GM21367 (cell line): Measurements from ENCODE around the gene HLA-A.
"Not testable (repeated sequence)": the region's sequence is repeated elsewhere in the genome, so short reads cannot be mapped to it uniquely, and the experiment has no call there.

Experiments used
- ATAC-seq: cut with Tn5 transposase; IDR thresholded peaks from one replicate; pipeline ENCODE4 v1.9.1; 2021; ENCODE audit not compliant: unreplicated experiment

Gene HLA-A

DNA sequence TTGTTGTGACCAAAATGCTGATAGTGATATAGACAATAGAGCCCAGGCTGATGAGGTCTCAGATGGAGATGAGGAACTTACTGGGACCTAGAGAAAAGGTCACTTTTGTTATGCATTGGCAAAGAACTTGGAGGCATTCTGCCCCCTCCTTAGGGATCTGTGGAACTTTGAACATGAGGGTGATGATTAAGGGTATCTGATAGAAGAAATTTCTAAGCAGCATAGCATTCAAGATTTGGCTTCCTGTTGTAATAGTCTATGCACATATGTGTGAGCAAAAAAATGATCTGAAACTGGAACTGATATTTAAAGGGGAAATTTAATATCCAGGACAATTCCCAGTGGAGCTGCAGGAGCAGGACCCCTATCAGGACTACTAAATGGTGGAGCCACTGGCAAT, 17.1 kb downstream of the HLA-A start:
- ATAC-seq: no peak

- no peak for ATAC-seq
Observed at GRCh38 chr6:29961966-29962365, 19.6 kb downstream of the HLA-A start.

DNA sequence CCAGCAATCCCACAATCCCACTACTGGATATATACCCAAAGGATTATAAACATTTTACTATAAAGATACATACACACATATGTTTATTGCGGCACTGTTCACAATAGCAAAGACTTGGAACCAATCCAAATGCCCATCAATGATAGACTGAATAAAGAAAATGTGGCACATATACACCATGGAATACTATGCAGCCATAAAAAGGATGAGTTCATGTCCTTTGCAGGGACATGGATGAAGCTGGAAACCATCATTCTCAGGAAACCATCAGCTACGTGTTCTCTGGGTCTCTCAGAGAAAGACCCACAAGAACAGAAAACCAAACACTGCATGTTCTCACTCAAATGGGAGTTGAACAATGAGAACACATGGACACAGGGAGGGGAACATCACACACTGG, 21.4 kb downstream of the HLA-A start:
- ATAC-seq: not testable (repeated sequence)

GRCh38 chr6:29964518-29964886, 22.2 kb downstream of the HLA-A start:
- ATAC-seq: no peak

- peak; percentile 80 for ATAC-seq
Observed at GRCh38 chr6:29964887-29965562, 22.7 kb downstream of the HLA-A start.

DNA sequence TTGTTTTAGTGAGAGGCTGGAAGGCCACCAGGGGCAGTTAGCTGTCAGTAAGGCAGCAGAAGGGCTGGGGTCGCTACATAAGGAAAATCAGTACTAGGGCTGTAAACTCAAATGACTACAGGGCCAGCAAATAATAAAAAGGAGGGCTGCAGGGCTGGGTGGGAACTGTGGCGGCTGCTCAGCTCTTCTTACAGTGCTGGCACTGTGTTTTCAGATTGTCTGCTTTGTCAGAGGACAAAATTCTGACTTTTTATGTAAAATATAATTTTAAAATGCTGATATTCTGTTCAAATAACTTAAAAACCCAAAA, 23.2 kb downstream of the HLA-A start:
- ATAC-seq: no peak

GRCh38 chr6:29965873-29966601, 23.7 kb downstream of the HLA-A start:
- ATAC-seq: no peak

- ATAC-seq: no peak
Observed at GRCh38 chr6:29967379-29968010, 25.2 kb downstream of the HLA-A start.

DNA sequence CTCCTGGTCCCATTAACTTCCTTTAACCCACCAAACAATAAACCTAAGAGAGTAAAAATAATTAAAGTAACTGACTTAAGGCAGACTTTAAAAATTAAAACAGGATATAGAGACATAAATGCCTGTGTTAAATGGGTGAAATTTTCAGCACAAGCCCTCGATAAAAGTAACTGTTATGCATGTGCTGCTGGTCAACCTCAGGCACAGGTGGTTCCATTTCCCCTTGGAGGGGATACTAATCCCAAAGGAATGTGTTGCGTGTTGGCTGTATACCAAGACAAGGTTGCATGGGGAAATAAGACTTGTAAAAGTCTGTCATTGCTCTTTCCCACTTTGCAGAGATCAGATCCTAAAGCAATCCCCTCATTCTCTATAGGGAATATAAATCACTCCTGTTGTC, 25.8 kb downstream of the HLA-A start:
- ATAC-seq: no peak

DNA sequence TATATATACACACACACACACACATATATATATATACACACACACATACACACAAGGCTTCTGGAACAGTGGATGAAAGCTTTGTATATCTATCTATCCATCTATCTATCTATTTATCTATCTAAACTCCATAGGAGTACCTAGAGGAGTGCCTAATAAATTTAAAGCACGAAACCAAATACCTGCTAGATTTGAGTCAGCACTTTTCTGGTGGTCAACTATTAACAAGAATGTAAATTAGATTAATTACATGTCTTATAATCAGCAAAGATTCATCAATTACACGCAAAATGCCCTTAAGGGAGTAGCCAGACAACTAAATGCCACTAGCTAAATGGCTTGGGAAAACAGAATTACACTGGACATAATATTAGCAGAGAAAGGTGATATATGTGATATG, 26.6 kb downstream of the HLA-A start:
- ATAC-seq: no peak

GRCh38 chr6:29970711-29971110, 28.4 kb downstream of the HLA-A start:
- ATAC-seq: no peak

- ATAC-seq: no peak
Observed at GRCh38 chr6:29974901-29975560, 32.7 kb downstream of the HLA-A start.

DNA sequence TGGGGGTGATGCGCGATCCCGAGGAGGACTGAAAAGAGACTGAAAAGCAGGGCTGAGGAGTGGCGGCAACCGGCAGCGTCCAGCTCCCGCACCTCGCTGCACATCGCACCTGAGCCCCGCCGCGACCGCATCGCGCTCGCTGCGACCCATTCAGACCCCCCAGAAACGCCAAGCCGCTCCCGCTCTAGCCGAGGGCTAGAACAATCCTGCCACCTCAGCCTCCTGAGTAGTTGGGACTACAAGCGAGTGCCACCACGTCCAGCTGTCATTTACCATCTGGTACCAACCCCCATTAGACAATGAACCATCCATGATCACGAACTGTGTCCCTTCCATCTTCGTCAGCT, 33.2 kb downstream of the HLA-A start:
- ATAC-seq: no peak

- no peak for ATAC-seq
Observed at GRCh38 chr6:29976253-29976587, 33.9 kb downstream of the HLA-A start.

- peak; percentile 55 for ATAC-seq
Observed at GRCh38 chr6:29976588-29977424, 34.5 kb downstream of the HLA-A start.

DNA sequence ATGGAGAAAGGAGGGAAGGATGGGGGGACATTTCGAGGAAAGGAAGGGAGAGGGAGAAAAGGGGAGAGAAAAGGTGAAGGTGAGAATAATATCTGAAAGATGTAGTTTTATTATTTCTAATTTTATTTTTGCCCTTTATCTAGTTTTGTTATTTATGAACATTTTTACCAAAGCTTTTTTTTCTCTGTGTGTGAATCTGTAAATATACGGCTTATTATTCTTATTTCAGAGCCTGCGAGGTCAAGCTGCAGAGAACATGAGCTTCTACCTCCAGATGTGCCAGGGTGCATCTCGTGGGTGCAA, 35.0 kb downstream of the HLA-A start:
- no peak for ATAC-seq

GRCh38 chr6:29980013-29980412, 37.7 kb downstream of the HLA-A start:
- ATAC-seq: not testable (repeated sequence)

- ATAC-seq: no peak
Observed at GRCh38 chr6:29980511-29980910, 38.2 kb downstream of the HLA-A start.

DNA sequence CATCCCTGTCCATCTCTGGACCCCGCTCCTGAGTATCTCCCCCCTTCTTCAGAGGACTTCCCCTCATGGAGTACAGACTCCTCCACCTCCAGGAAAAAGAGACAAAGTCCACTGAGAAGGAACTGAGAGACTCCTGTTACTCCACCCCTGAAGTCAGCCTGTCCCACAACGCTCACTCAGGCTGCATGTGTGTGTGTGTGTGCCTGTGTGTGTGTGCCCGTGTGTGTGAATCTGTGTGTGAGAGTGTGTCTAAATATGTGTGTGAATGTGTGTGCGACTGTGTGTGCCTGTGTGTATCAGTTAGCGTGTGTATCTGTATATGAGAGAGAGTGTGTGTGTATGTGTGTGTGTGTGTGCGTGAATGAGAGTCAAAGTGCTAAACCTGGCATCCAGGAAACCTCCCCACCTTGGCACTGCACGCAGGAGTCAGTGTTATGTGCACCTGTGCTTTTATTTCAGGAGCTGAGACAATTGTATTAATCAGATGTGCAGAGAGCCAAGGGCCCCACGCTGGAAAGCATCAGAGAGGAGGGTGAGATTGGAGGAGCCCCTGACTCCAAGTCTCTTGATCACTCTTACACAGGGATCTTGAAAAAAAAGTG, 39.0 kb downstream of the HLA-A start:
- ATAC-seq: no peak

DNA sequence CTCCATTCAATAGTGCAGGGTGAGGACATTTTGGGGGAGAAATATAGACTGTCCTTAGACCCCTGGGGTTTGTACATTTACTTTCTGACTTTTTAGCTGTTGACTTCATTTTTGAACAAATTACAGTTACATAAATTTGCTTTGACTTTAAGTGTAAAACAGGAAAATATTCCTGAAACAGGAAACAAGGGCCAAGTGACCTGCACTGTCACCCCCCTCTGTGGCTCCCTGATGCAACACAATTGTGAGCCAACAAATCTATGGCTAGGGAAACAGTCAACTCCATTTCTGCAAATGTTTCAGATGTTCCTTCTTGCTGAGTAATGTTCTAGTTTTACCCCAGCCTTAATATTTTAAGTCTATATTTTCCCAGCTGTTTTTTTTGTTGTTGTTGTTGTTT, 39.8 kb downstream of the HLA-A start:
- no peak for ATAC-seq

DNA sequence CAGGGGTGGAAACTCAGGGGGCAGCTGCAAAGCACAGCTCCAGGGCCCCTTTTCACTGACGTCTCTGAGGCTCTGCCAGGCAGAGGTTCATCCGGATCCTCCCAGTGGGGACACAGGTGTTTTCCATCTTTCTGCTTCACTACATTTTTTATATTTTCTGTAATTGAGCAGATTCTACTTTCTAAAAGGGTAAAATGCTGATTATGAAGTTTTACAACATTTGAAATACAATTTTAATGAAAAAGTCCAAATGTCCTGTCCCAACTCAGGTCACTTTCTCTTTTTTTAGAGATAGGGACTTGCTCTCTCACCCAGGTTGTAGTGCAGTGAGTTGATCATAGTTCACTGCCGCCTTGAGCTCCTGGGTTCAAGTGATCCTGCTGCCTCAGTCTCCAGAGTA, 41.9 kb downstream of the HLA-A start:
- ATAC-seq: no peak
